Activated CD8-positive, alpha-beta memory T cell treated with anti-CD3 and anti-CD28 coated beads, Interleukin-2, amount 50 U/mL, for 48 hours (primary cell): ENCODE measurements around the gene PPP2R2C.

ENCODE experiments used
- DNase-seq: peaks from one replicate; pipeline ENCODE4 v3.0.0-alpha.2; 2020

PPP2R2C gene

DNA sequence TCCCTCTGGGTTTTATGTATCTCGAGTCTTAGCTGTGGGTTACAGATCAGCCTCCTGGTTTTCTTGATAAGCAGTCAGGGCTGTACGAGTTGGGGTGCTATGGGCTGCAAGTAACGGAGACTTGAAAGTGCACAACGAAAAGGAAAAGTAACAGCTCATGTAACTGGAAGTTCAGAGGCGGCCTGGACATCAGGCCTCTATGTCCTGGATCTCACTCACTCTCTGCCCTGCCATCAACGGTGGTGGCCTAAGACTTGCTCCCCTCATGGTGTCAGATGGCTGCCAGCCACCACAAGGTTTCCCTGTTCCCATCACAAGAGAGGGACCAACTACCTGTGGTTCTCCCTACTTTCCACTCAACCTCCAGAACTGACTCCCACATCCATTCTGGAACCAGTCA lies 4.8 kb downstream of the PPP2R2C start:
- no peak for DNase-seq

DNA sequence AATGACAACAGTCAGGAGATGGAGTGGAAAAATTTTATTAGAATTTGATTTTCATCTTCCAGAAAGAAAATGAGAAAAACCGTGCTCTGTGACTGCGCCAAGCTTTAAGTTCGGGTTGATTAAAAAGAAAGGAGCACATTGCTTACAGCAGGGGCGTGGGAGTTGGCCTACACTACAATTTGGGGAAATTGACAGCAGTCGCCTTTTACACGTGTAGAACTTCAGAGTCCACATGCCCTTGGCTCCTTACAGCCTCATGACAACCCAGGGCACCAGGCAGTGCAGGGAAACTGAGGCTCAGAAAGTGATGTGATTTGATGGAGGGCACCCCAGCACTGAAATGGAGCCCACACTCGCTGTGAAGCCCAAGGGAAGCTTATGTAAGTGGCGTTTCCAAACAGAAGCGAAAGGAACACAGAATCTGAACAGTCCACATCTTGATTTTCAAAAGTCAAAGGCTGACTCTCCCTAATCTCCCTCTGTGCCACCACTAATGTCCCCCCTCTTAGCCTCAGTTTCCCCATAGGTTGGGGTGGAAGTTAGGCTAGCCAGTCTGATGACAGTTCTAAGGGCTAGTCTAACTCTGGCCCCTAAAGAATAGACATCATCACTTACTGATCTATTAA lies 5.5 kb downstream of the PPP2R2C start:
- no peak for DNase-seq

DNA sequence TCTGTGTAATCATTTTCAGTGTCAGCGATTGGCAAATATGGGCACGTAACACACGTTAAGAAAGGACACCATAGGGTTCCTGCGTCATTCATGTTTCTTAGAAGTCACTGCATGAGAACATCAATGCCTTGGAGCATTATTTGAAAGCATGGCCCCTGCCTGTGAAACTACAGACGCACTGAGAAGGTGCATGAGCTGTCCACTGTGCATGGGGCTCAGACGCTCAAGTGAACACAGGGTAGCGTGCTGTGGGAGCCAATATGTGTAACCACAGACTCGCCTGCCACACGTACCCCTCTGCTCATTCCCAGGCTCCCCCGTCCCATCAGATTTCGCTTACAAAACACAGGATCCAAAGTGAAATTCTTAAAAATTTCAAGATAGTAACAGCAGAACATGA lies 6.5 kb downstream of the PPP2R2C start:
- DNase-seq: no peak

DNA sequence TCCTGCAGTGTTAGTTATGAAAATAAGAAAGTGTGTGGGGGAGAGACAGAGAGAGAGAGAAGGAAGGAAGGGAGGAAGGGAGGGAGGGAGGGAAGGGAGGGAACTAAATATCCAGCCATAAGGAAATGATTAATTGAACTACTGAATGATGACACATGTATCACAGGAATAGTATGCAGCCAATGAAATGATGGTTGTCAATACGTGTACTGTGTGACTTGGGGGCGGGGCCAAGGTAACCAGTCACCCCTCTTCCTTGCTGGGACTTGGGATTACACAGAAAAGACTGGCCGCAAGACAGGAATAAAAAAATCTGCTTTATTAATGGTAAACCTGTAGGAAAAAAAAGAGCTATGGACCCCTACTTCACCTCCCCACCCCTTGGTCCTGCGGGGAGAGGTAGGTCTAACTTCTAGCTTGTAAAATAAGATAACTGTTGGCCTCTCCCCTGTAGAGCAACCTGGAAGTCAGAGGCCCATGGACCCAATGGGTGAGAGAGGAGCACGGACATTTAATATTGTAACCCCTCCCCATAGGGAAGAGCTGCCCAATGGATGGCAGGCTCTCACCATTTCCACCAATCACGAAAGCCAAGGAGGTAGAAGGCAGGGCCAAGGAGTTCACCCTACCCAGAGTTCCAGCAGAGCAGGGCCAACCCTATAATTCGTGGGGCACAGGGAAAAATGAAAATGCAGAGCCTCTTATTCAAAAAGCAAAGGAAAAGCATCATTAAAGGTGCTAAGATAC lies 7.4 kb downstream of the PPP2R2C start:
- peak; percentile 4 for DNase-seq

DNA sequence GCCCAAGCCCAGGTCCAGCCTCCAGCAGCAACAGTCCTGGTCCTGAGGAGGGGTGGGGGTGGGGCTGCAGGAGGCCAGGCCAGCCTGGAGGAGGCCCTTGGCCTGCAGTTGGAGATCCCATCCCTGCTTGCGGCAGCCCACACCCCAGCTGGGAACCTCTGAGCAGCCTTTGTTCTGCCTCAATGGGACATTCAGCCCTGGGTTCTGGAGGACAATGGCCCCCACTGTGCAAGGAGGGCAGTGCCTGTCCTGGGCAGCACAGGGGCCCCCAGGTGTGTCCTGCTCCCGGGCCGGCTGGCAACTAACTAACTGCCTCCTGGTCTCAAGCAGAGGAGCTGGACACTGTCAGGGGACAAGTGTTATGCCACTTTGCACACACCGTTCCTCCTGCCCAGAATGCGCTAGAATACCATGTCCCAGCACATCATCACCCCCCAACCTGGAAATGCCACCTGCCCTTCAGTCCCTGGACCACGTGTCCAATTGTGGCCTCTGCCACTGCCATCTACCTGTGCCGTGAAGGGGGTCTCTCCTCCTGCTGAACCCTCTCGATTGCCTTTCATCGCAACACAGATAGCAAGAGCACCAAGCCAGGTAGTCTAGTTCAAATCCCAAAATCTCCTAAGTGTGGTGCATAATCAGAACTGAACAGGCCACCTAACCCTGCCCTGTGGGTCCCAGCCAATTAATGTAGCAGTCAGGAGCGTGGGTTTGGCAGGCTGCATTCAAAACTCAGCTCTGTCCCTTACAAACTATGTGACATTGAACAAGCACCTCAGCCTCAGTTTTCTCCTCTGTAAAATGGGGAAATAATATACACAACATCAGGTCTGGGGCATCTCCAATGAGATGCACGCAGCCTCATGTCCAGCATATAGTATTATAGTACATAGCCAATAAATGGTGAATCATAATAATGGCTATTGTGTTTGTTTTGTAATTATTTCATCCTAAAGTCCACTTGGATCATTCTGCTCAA lies 8.8 kb downstream of the PPP2R2C start:
- DNase-seq: peak; percentile 37

- DNase-seq: peak; percentile 29
These were observed 10.9 kb downstream of the PPP2R2C start for GRCh38 chr4:6461301-6462165.

- peak; percentile 34 for DNase-seq
These were observed 11.5 kb downstream of the PPP2R2C start for GRCh38 chr4:6460876-6461275.

DNA sequence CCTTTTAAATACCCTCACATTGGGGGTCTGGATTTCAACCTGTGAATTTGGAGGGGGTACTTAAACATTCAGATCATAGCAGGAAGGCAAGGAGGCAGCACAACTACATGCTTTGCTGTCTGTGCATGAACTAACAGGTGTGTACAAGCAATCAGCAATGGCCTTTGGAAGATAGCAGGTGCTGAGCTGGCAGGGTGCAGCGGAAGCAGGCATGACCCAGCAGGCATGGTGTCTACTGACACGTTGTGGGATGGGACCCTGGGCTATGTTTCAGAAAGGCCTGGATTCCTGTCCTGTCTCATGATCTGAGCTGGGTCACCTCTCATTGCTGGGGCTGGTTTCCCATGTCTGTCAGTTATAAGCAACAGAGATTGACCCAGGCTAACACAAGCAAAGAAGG lies 13.9 kb downstream of the PPP2R2C start:
- DNase-seq: no peak

DNA sequence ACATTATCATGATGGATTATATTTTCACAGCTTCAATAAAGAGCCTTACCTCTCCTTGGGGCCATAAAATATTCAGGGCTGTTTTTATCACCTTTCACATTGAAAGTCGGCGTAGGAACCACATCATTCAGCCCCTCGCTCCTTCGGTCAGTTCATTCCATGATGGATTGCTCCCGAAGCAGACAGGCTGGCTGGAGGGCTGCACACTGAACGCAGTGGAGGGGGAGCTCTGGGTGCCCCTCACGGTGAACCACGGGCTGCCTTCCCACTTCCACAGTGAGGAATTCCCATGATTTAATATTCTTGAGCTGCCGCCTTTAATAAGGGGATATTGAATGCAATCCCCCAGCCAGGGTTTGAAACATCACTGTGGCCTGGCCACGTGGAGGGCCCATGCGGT lies 16.0 kb downstream of the PPP2R2C start:
- no peak for DNase-seq

DNA sequence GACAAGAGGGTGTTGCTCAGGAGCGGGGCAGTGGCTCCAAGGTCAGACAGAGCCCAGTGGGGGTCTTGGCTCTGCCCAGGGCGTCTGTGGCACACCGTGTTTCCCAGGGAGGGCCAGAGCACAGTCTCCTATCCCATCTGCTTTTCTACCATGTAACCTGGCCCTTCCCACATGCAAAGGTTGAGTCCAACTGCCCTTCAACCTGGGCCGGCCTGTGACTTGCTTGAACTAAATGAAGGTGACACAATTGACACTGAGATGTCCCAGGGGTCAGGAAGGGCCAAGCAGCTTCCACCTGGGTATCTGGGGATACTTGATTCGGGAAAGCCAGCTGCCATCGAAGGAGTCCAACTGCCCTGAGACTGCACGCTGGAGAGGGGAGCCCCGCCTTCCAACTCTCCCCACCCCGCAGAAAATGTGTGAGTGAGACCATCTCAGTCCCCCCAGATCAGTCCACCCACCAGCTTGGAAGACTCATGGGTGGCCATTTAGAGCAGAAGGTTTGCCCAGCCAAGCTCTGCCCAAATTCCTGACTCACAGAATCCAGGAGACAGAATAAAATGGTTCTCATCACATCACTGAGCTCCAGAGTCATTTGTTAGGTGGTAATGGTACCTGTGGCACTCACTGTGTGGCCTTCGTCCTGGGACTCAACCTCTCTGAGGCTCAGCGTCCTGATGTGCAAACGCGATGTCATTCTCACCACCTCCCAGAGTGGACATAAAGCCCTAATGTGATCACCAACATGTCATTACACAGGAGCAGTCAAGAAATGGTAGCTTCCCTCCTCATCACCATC lies 18.1 kb downstream of the PPP2R2C start:
- no peak for DNase-seq

DNA sequence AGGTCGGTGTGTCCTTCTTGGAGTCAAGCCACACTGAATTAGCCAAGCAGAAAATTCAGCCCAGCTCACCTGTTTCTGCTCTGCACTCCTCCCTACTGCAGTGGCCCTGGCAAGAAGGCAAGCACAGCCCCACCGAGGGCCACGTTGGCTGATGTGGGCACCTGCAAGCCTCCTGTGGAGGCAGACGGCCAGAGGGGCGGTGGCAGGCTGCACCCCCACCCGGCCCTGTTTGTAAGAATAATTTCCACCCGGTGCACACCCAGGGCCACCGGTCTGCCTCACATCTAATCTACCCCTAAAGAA lies 18.8 kb downstream of the PPP2R2C start:
- no peak for DNase-seq

- DNase-seq: no peak
These were observed 19.3 kb downstream of the PPP2R2C start for GRCh38 chr4:6452897-6453687.

DNA sequence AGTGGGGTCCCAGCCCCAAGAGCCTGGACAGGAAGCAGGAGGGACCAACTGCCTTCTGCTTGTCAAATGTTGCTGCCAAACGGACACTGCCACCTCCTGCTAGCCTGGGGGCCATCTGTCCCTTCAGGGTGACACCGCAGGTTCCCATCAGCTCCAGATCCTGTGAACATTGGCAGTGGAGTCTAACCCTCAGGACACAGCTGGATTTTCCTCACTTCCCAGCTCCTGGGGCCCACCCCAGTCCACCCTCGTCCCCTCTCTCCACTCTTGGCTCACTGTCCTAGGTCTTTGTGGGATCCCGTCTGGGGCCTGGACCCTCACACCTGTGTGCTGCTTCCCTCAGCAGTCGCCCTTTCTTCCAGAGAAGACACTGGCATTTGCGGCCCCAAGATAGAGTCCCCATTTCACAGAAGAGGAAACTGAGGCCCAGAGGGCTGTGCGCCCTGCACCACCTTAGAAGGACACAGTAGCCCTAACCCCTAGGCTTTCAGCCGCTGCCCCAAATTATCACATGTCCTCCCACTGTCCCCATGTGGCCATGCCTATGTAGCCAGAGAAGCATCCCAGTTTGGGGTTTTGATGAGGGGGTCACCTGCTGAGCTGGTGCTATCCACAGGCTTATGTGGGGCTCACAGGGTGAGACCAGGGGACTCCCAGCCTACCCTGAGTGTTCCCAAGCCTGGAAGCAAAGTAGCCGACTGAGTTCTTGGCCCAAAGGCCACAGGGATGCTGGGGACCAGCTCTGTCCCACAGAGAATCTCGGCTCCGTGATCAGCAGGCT lies 20.1 kb downstream of the PPP2R2C start:
- no peak for DNase-seq

DNA sequence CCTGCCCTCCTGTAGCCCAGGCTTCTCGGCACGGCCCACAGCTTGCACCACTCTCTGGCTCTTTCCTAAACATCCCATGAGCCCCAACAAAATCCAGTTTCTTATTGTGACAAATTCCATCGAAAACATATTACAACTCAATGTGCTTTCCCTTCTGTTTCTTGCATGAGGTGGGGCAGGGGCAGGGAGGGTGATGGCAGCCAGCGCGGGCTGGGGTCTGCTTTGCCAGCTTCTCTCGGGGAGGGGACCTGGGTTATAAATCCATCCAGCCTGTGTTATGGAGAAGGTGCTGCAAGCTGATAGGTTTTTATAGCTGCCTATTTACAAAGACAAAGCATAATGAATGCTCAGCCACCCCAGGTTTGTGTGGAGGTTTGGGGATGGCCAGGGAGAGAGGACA lies 21.1 kb downstream of the PPP2R2C start:
- DNase-seq: no peak

DNA sequence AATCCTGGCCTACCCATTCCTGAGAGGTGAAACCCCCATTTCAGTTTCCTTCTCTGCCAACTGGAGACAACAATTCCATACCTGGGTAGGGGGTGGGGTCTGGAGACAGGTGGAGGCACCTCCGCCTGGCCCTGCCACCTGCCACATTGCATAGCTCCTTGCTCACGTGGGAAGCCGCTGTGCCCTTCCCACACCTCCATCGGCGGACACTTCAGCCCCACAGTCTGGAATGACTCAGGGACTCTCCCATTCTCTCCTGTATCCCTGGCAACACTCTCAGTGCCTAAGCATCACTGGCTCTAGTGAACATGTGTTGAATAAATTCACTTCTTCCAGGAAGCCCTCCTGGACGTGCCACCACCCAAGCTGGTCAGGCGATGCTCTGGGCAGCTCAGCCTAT lies 21.7 kb downstream of the PPP2R2C start:
- no peak for DNase-seq

DNA sequence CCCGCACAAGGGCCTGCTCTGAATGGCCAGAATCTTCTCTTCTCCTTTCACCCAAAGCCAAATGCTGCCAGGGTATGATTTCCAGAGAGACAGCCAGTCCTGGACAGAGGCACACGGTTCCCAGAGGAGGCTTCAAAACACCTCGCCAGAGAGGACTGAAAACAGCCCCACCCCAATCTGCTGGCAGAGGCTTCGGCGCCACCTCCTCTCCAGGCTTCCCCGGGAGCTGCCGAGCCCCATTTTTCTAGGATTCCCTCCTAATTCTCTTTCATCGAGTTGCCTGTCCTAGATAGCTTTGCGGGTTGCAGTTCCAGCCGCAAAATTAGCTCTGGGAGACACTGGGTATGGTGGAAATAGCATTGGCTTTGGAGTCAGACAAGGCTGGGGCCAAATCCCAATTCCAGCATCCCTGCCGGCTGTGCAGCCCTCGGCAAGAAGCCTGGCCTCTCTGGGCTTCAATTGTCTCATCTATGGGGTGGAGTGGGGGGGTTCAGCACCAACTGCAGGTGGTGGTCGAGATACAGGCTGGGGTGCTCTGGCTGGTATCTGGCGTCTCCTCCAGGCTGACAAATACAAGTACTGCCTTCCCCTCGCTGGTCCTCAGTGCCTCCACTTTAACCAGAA lies 22.6 kb downstream of the PPP2R2C start:
- DNase-seq: no peak

- no peak for DNase-seq
These were observed 23.1 kb downstream of the PPP2R2C start for GRCh38 chr4:6449335-6449734.

GRCh38 chr4:6448476-6449170 lies 23.8 kb downstream of the PPP2R2C start:
- DNase-seq: no peak

GRCh38 chr4:6447672-6448171 lies 24.7 kb downstream of the PPP2R2C start:
- no peak for DNase-seq
